Endothelial cell of umbilical vein (primary cell): ENCODE measurements around the gene LRP1B.

Experiments used
- EZH2 ChIP-seq: IDR thresholded peaks from 2 replicates; pipeline ENCODE4 v1.6.1; 2012; ENCODE audit warnings: borderline replicate concordance, low read depth, mild to moderate bottlenecking, moderate library complexity, low read length, inconsistent platforms; ENCODE audit not compliant: severe bottlenecking
- GATA2 ChIP-seq: IDR thresholded peaks from 2 replicates; pipeline ENCODE4 v1.7.0; 2011; ENCODE audit warnings: low read depth, mild to moderate bottlenecking, moderate library complexity, mixed read lengths, low read length; ENCODE audit not compliant: insufficient read length, insufficient read depth
- JUN ChIP-seq: IDR thresholded peaks from 2 replicates; pipeline ENCODE4 v1.6.1; 2011; ENCODE audit warnings: borderline replicate concordance, low read depth; ENCODE audit not compliant: insufficient read length, insufficient read depth
- MYC ChIP-seq: IDR thresholded peaks from one replicate; pipeline ENCODE4 v1.6.1; 2011; ENCODE audit warnings: mild to moderate bottlenecking, low read depth, low read length
- POLR2A ChIP-seq: IDR thresholded peaks from 2 replicates; pipeline ENCODE4 v1.6.1; 2012; ENCODE audit warnings: low read depth, mild to moderate bottlenecking, control low read depth, low read length
- POLR2AphosphoS5 ChIP-seq: IDR thresholded peaks from 2 replicates; pipeline ENCODE4 v1.6.1; 2012; ENCODE audit warnings: low read depth, mild to moderate bottlenecking, control low read depth, low read length, moderate library complexity; ENCODE audit not compliant: insufficient read depth
- TF ChIP-seq, protein P1 (sequence below), 2 donors: IDR thresholded peaks; 1 replicate in 1 of 2; 2 replicates in 1 of 2; pipeline ENCODE4 v1.5.1; 2011; ENCODE audit warnings: low read length in 2 of 2, mild to moderate bottlenecking in 2 of 2, moderate library complexity in 2 of 2, control low read depth in 1 of 2, inconsistent platforms in 1 of 2, low read depth in 1 of 2; ENCODE audit not compliant: insufficient read depth in 1 of 2; ENCODE audit errors: extremely low read depth in 1 of 2
- TF ChIP-seq, protein P2 (sequence below): IDR thresholded peaks from 2 replicates; pipeline ENCODE4 v1.6.1; 2011; ENCODE audit not compliant: insufficient read depth, insufficient read length

DNA sequence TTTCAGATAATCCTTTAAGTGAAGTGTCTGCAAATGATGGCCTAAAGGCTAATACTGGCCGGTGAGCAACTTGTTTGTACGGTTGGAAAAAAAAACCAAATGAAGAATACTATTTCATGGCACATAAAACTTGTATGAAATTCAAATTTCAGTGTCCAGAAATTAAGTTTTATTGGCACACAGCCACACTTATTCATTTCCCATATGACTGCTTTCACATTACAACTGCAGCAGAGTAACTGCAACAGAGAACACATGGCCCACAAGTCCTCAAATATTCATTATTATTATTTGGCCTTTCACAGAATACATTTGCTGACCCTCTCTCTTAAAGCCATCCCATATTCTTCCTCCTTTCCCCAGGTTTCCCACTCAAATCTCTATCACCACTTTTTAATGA, 1268.6 kb downstream of the LRP1B start:
- TF ChIP-seq POLR2A, result no peak
- TF ChIP-seq, protein P1, sequence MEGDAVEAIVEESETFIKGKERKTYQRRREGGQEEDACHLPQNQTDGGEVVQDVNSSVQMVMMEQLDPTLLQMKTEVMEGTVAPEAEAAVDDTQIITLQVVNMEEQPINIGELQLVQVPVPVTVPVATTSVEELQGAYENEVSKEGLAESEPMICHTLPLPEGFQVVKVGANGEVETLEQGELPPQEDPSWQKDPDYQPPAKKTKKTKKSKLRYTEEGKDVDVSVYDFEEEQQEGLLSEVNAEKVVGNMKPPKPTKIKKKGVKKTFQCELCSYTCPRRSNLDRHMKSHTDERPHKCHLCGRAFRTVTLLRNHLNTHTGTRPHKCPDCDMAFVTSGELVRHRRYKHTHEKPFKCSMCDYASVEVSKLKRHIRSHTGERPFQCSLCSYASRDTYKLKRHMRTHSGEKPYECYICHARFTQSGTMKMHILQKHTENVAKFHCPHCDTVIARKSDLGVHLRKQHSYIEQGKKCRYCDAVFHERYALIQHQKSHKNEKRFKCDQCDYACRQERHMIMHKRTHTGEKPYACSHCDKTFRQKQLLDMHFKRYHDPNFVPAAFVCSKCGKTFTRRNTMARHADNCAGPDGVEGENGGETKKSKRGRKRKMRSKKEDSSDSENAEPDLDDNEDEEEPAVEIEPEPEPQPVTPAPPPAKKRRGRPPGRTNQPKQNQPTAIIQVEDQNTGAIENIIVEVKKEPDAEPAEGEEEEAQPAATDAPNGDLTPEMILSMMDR (IDR thresholded peaks at IDR 0.05; ENCODE audit: extremely low read depth in 1 of 2, insufficient read depth in 1 of 2, low read depth in 1 of 2, low read length in 2 of 2), result no peak
- no peak for TF ChIP-seq POLR2AphosphoS5
- no peak for TF ChIP-seq EZH2
- TF ChIP-seq, protein P2, sequence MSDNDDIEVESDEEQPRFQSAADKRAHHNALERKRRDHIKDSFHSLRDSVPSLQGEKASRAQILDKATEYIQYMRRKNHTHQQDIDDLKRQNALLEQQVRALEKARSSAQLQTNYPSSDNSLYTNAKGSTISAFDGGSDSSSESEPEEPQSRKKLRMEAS, result no peak
- TF ChIP-seq JUN, result no peak
- no peak for TF ChIP-seq GATA2
- TF ChIP-seq MYC, result no peak
